Naive thymus-derived CD8-positive, alpha-beta T cell (primary cell): ENCODE measurements around the gene PALM3. TPM values are rescaled to one million over a fixed set of nuclear protein-coding genes. Genes with fewer than 3 reads are reported as not detected.

Experiments used
- ATAC-seq, 2 donors: fragments of 150-1000 bp; cut with Tn5 transposase in 1 of 2; sonication (Bioruptor Pico), chemical (Tn5 transposase) in 1 of 2; 1 replicate in 1 of 2; 2 replicates in 1 of 2; pipeline ENCODE4 v1.10.0; 2021; ENCODE audit warnings: mild to moderate bottlenecking in 2 of 2, moderate library complexity in 2 of 2
- POLR2A ChIA-PET: fragments of 350-600 bp; sonication (Branson Sonifier 250); formaldehyde crosslinking; loops from one replicate; lab custom pipeline; 2021; ENCODE audit warnings: antibody characterized with exemption; lab: Charles Lee
- DNase-seq, 10 donors: peaks; one replicate each; pipeline versions ENCODE4 v3.0.0 to v3.0.0-alpha.2; 2020 to 2022
- H3K27ac Mint-ChIP-seq, 10 donors: one replicate each; pipeline ENCODE4 v1.8.0; 2020 to 2022; ENCODE audit warnings: mild to moderate bottlenecking in 10 of 10, mixed read lengths in 10 of 10, moderate library complexity in 4 of 10, inconsistent platforms in 1 of 10
- H3K27me3 Mint-ChIP-seq, 5 donors: one replicate each; pipeline ENCODE4 v1.8.0; 2021 to 2022; ENCODE audit warnings: mixed read lengths in 5 of 5
- H3K36me3 Mint-ChIP-seq, 3 donors: one replicate each; pipeline ENCODE4 v1.8.0; 2020 to 2022; ENCODE audit warnings: mixed read lengths in 3 of 3, mild to moderate bottlenecking in 2 of 3, inconsistent platforms in 1 of 3
- H3K4me1 Mint-ChIP-seq, 4 donors: one replicate each; pipeline ENCODE4 v1.8.0; 2021 to 2022; ENCODE audit warnings: mixed read lengths in 4 of 4
- H3K4me3 Mint-ChIP-seq, 10 donors: one replicate each; pipeline ENCODE4 v1.8.0; 2020 to 2022; ENCODE audit warnings: mild to moderate bottlenecking in 10 of 10, mixed read lengths in 10 of 10, moderate library complexity in 6 of 10, inconsistent platforms in 1 of 10
- H3K9me3 Mint-ChIP-seq, 9 donors: one replicate each; pipeline ENCODE4 v1.8.0; 2020 to 2022; ENCODE audit warnings: mixed read lengths in 9 of 9, mild to moderate bottlenecking in 3 of 9, inconsistent platforms in 1 of 9, moderate library complexity in 1 of 9
- polyA plus RNA-seq, 3 donors: library from polyadenylated mRNA; unstranded; fragments of 300-500 nt; fragmentation: Illumina TruSeq; gene quantifications; one replicate each; pipeline ENCODE4 v1.2.3, GENCODE V29; 2021
- total RNA-seq, 8 experiments: library from RNA in 2 of 8; stranded (reverse) in 2 of 8; gene quantifications; one replicate each; pipeline ENCODE4 v1.2.3 and lab custom pipeline; 2021 to 2026

The PALM3 gene
- total and polyA plus RNA-seq, 5 experiments from 2014 or later = 0.13 TPM; not detected in 4

DNA sequence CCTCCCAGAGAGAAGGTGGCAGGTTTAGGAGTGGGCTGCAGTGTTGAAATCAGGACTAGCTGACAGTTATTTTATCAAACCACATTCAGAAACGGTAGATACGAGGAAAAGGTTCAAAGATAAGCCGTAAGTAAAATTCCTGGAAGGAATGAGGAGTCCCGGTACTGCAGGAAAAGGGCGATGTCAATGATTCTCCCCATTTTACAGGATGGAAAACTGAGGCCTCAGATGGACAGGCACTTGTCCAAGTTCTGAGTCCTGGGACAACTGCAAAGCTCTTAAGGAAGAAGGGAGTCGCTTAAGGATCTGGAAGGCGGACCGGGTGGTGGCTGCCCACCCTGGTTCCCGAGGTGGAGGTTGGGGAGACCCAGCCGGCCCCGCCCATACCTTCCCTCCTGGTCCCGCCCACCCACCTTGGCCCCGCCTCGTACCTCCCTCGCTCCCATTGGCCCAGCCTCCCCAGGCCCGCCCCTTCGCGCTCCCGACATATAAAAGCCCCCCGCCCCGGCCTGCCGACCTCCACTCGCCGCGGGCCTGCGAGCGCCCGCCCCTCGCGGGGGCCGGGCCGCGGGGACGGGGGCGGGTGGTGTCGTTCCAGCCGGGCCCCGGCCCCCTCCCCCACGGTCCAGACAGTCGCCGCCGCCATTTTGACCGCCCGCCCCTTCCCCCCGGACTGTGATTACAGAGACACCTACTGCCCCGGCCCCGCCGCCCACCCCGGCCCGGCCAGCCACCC lies 56.4 kb downstream of the PALM3 start:
- Mint-ChIP-seq H3K27ac (peak overlapping the region; percentile 90 to 100 (median 99)), H3K9me3 (no peaks in the 10 kb centered on the region), H3K36me3 (peaks cover 0 to 4% (median 0%) of the 10 kb centered on the region in 3 donors), H3K4me3 (peak overlapping the region; percentile 68 to 98 (median 91)), H3K4me1 (peaks cover 21 to 57% (median 53%) of the 10 kb centered on the region in 4 donors), H3K27me3 (peaks cover 0 to 2% (median 0%) of the 10 kb centered on the region in 5 donors)
- ATAC-seq (peak; percentile 45 to 48), DNase-seq (peak; percentile 89 to 96 (median 92))
- POLR2A ChIA-PET = interaction anchor here (0.7 to 18.9 kb wide), 24 partner anchors 8 to 512 kb away, joined by 3 to 481 read pairs (median 5); partner anchors contain the start of genes ASF1B, BRME1, CC2D1A and DCAF15

GRCh38 chr19:14004619-14005348 lies 57.1 kb downstream of the PALM3 start:
- H3K4me1 Mint-ChIP-seq = peaks cover 26 to 64% (median 60%) of the 10 kb centered on the region in 4 donors
- H3K27me3 Mint-ChIP-seq = peaks cover 0 to 2% (median 0%) of the 10 kb centered on the region in 5 donors
- peaks cover 0 to 4% (median 0%) of the 10 kb centered on the region in 3 donors for H3K36me3 Mint-ChIP-seq
- H3K4me3 Mint-ChIP-seq = peak overlapping the region; percentile 68 to 95 (median 79)
- ATAC-seq (no peak), DNase-seq (peak in 1 of 10 donors; percentile 23)
- POLR2A ChIA-PET = interaction anchor here (1.0 to 18.9 kb wide), 5 partner anchors 21 to 132 kb away, joined by 3 to 481 read pairs (median 38); partner anchors contain the start of genes DCAF15, IL27RA and RLN3
- H3K9me3 Mint-ChIP-seq = no peaks in the 10 kb centered on the region
- H3K27ac Mint-ChIP-seq = peak overlapping the region; percentile 90 to 100 (median 97)

Other genes with a start within 250 kb of the PALM3 start
- not detected for gene NANOS3, start 184.9 kb downstream of the PALM3 start, total RNA-seq
- not detected for gene NANOS3, start 184.9 kb downstream of the PALM3 start, polyA plus RNA-seq
- 1 to 10 TPM; 3.0 to 3.7 TPM for gene BRME1, start 156.0 kb downstream of the PALM3 start, total RNA-seq
- under 1 TPM; 0.49 to 0.94 (median 0.76) TPM for gene BRME1, start 156.0 kb downstream of the PALM3 start, polyA plus RNA-seq
- gene CC2D1A, start 155.9 kb downstream of the PALM3 start, total RNA-seq = 10 to 100 TPM; 29.7 to 30.7 TPM
- 10 to 100 TPM in 1 of 3 donors, 1 to 10 TPM in 2; 4.3 to 10.5 (median 5.5) TPM for gene CC2D1A, start 155.9 kb downstream of the PALM3 start, polyA plus RNA-seq
- not detected for gene PODNL1, start 123.7 kb downstream of the PALM3 start, total RNA-seq
- gene PODNL1, start 123.7 kb downstream of the PALM3 start, polyA plus RNA-seq = not detected
- gene DCAF15, start 109.6 kb downstream of the PALM3 start, total RNA-seq = 10 to 100 TPM; 93.5 to 93.6 TPM
- gene DCAF15, start 109.6 kb downstream of the PALM3 start, polyA plus RNA-seq = 1 to 10 TPM; 2.9 to 6.0 (median 3.4) TPM
- gene RFX1, start 55.8 kb downstream of the PALM3 start, total RNA-seq = 10 to 100 TPM; 17.1 to 18.8 TPM
- gene RFX1, start 55.8 kb downstream of the PALM3 start, polyA plus RNA-seq = 1 to 10 TPM in 2 of 3 donors, under 1 TPM in 1; 0.84 to 1.1 (median 1.0) TPM
- gene RLN3, start 33.9 kb downstream of the PALM3 start, total RNA-seq = not detected
- under 1 TPM in 1 of 3 donors, not detected in 2; 0.50 TPM for gene RLN3, start 33.9 kb downstream of the PALM3 start, polyA plus RNA-seq
- gene IL27RA, start 30.3 kb downstream of the PALM3 start, total RNA-seq = 10 to 100 TPM; 54.2 to 54.7 TPM
- 10 to 100 TPM; 54.5 to 91.2 (median 83.9) TPM for gene IL27RA, start 30.3 kb downstream of the PALM3 start, polyA plus RNA-seq
- gene MISP3, start 10.7 kb upstream of the PALM3 start, total RNA-seq = under 1 TPM; 0.44 to 0.99 TPM
- gene MISP3, start 10.7 kb upstream of the PALM3 start, polyA plus RNA-seq = 1 to 10 TPM in 1 of 3 donors, under 1 TPM in 2; 0.36 to 1.4 (median 0.59) TPM
- under 1 TPM in 1 of 2 experiments, not detected in 1; 0.85 TPM for gene C19orf67, start 23.7 kb upstream of the PALM3 start, total RNA-seq
- not detected for gene C19orf67, start 23.7 kb upstream of the PALM3 start, polyA plus RNA-seq
- gene SAMD1, start 28.7 kb upstream of the PALM3 start, total RNA-seq = 10 to 100 TPM; 66.4 to 68.3 TPM
- gene SAMD1, start 28.7 kb upstream of the PALM3 start, polyA plus RNA-seq = 1 to 10 TPM; 2.3 to 5.2 (median 2.7) TPM
- 10 to 100 TPM; 54.7 to 56.8 TPM for gene PRKACA, start 55.7 kb upstream of the PALM3 start, total RNA-seq
- gene PRKACA, start 55.7 kb upstream of the PALM3 start, polyA plus RNA-seq = 1 to 10 TPM; 1.1 to 1.8 (median 1.3) TPM
- gene ASF1B, start 74.5 kb upstream of the PALM3 start, total RNA-seq = 1 to 10 TPM; 2.7 to 4.6 TPM
- gene ASF1B, start 74.5 kb upstream of the PALM3 start, polyA plus RNA-seq = 1 to 10 TPM; 2.3 to 4.2 (median 3.7) TPM
- gene ADGRL1, start 144.1 kb upstream of the PALM3 start, total RNA-seq = 10 to 100 TPM; 24.8 to 28.0 TPM
- under 1 TPM; 0.29 to 0.96 (median 0.51) TPM for gene ADGRL1, start 144.1 kb upstream of the PALM3 start, polyA plus RNA-seq